Measurements from ENCODE around the gene C6orf120. TPM values are rescaled to one million over a fixed set of nuclear protein-coding genes. Genes with fewer than 3 reads are reported as not detected.

The C6orf120 gene
- total and polyA plus RNA-seq, 2 of the 13 experiments (the other 11 are each of a cell fraction or from before 2014, with no cell fraction given): 21.7 to 29.9 TPM

- 1% methylated on average over 13 of the region's 89 CpGs for WGBS (ENCODE audit: low lambda C conversion rate)
- Histone ChIP-seq H3K4me3 (replicated peaks in 1 of 3; ENCODE audit: insufficient read depth in 1 of 3, low read depth in 2 of 3, low read length in 3 of 3) (peak overlapping the region; percentile 40 to 90 (median 69); a peak in 4 of 6 replicates), H3K79me2 (ENCODE audit: insufficient read depth, low read length) (peaks cover 44% of the 10 kb centered on the region), H3K27me3 (ENCODE audit: control insufficient read depth in 1 of 2, insufficient read depth in 2 of 2, low read length in 2 of 2) (no peaks in the 10 kb centered on the region; a peak in 1 of 5 replicates), H3K4me1 (ENCODE audit: insufficient read depth, low read length) (peaks cover 59% of the 10 kb centered on the region), H3K9me3 (ENCODE audit: low read length) (no peaks in the 10 kb centered on the region), H2AFZ (ENCODE audit: low read length) (no peak overlapping the region), H3K36me3 (replicated peaks in 1 of 2; ENCODE audit: control insufficient read depth in 1 of 2, insufficient read depth in 2 of 2, low read length in 2 of 2) (peaks cover 2 to 5% of the 10 kb centered on the region in 2 experiments; a peak in 4 of 5 replicates), H4K20me1 (ENCODE audit: insufficient read depth, low read length) (peaks cover 42% of the 10 kb centered on the region), H3K9ac (ENCODE audit: insufficient read depth, low read depth, low read length) (peak overlapping the region; percentile 82), H3K4me2 (ENCODE audit: low read depth, low read length) (no peak overlapping the region), H3K27ac (ENCODE audit: extremely low read length, insufficient read depth, low read length) (peak overlapping the region; percentile 71)
- DNase-seq (ENCODE audit: low spot score) (no peak), FAIRE-seq (no peak), ATAC-seq (peak; percentile 2)
- intact Hi-C loops (cut with micrococcal nuclease; ENCODE audit: unreplicated experiment) (loop anchor here (2.0 kb wide), 1 partner anchor 75 kb away; no protein-coding TSS in a partner anchor), in situ Hi-C loops (cut with HindIII; ENCODE audit: extremely low pct_ligation_motif_present, low pct_unique_long_range_greater_than_20kb) (no loop called here)
- BruUV-seq (replicated peaks): no TSS peak
- CTCF ChIA-PET (ENCODE audit: low intra/inter-chr PET ratio, low total read pairs): no interaction called here
- POLR2A ChIA-PET: interaction anchor here (0.6 to 5.7 kb wide), 9 partner anchors 9 to 830 kb away, joined by 3 to 92 read pairs (median 4); partner anchors contain the start of genes C6orf120, DYNLT2, ERMARD and TBP
- TF ChIP-seq CBX1 (IDR thresholded peaks at IDR 0.05; ENCODE audit: low read depth) (no peak), ZNF574 (CRISPR knock-in tag; IDR thresholded peaks at IDR 0.05) (no peak), HOXA7 (CRISPR knock-in tag; IDR thresholded peaks at IDR 0.05) (no peak), ZSCAN9 (CRISPR knock-in tag; IDR thresholded peaks at IDR 0.05; ENCODE audit: borderline replicate concordance) (no peak), NFAT5 (CRISPR knock-in tag; IDR thresholded peaks at IDR 0.05) (no peak), ZFYVE20 (CRISPR knock-in tag; IDR thresholded peaks at IDR 0.05; ENCODE audit: borderline replicate concordance, low read depth) (0 out of 2 replicates have a peak, but pooled peaks have one; percentile 18), RAD21 (CRISPR knock-in tag; IDR thresholded peaks at IDR 0.05) (peak; percentile 67), POLR2G (IDR thresholded peaks at IDR 0.05; ENCODE audit: low read depth, low read length) (no peak), TMF1 (CRISPR knock-in tag; IDR thresholded peaks at IDR 0.05; ENCODE audit: low read depth) (no peak; the same call in 1 of the 2 replicates), JDP2 (CRISPR knock-in tag; IDR thresholded peaks at IDR 0.05; ENCODE audit: borderline replicate concordance) (0 out of 2 replicates have a peak, but pooled peaks have one; percentile 6), MLLT10 (CRISPR knock-in tag; IDR thresholded peaks at IDR 0.05) (no peak), EED (CRISPR knock-in tag; IDR thresholded peaks at IDR 0.05) (no peak), GABPA (IDR thresholded peaks at IDR 0.05; ENCODE audit: low read depth, low read length) (0 out of 2 replicates have a peak, but pooled peaks have one; percentile 14), GABPA (CRISPR knock-in tag; IDR thresholded peaks at IDR 0.05; ENCODE audit: low read depth) (no peak), E2F1 (CRISPR knock-in tag; IDR thresholded peaks at IDR 0.05) (no peak), GFI1 (CRISPR knock-in tag; IDR thresholded peaks at IDR 0.05; ENCODE audit: borderline replicate concordance) (no peak)
Observed at GRCh38 chr6:169723991-169724493, 22.1 kb downstream of the C6orf120 start.
